Brain microvascular endothelial cell (primary cell): Measurements from ENCODE around the gene PRPF40B.

Experiments used
- DNase-seq: peaks from one replicate; pipeline ENCODE4 v3.0.0-alpha.2; 2020
- H3K27ac ChIP-seq: fragments of 250-450 bp; sonication (Bioruptor Pico); 2 replicates; pipeline ENCODE4 v1.5.1; 2020; ENCODE audit warnings: mild to moderate bottlenecking, moderate library complexity
- H3K27me3 ChIP-seq: fragments of 250-450 bp; sonication (Bioruptor Pico); replicated peaks from 2 replicates; pipeline ENCODE4 v1.5.1; 2020; ENCODE audit warnings: mild to moderate bottlenecking
- H3K36me3 ChIP-seq: fragments of 250-450 bp; sonication (Bioruptor Pico); replicated peaks from 2 replicates; pipeline ENCODE4 v1.5.1; 2020; ENCODE audit warnings: mild to moderate bottlenecking
- H3K4me3 ChIP-seq: 2 replicates; pipeline ENCODE4 v1.5.1; 2011; ENCODE audit warnings: low read depth, mild to moderate bottlenecking, control low read depth, low read length, moderate library complexity
- CTCF ChIP-seq: IDR thresholded peaks from 2 replicates; pipeline ENCODE4 v1.5.1; 2011; ENCODE audit warnings: low read depth, mild to moderate bottlenecking, moderate library complexity, low read length, control low read depth, inconsistent platforms; ENCODE audit errors: missing control alignments
- in situ Hi-C: cut with HindIII; loops from 2 replicates; pipeline ENCODE4 v1.10.0; 2017; ENCODE audit warnings: low sequenced_read_pairs, low pct_ligation_motif_present

PRPF40B gene

GRCh38 chr12:49648712-49649003 is 25.3 kb downstream of the PRPF40B start:
- no peak for TF ChIP-seq CTCF
- H3K36me3 ChIP-seq = peaks cover 89% of the 10 kb centered on the region
- H3K4me3 ChIP-seq = no peak overlapping the region
- in situ Hi-C loops = no loop called here
- H3K27me3 ChIP-seq = no peaks in the 10 kb centered on the region
- DNase-seq = no peak
- H3K27ac ChIP-seq = no peak overlapping the region

- in situ Hi-C loops = no loop called here
- peaks cover 89% of the 10 kb centered on the region for H3K36me3 ChIP-seq
- no peak for DNase-seq
Observed at GRCh38 chr12:49649445-49649844, 26.1 kb downstream of the PRPF40B start.

GRCh38 chr12:49649892-49650291 is 26.5 kb downstream of the PRPF40B start:
- Histone ChIP-seq H3K27ac (no peak overlapping the region), H3K36me3 (peaks cover 91% of the 10 kb centered on the region), H3K4me3 (no peak overlapping the region), H3K27me3 (no peaks in the 10 kb centered on the region)
- TF ChIP-seq CTCF = no peak
- DNase-seq = no peak
- in situ Hi-C loops = no loop called here

More at GRCh38 chr12:49649445-49649844, 26.1 kb downstream of the PRPF40B start:
- no peak for TF ChIP-seq CTCF
- Histone ChIP-seq H3K27me3 (no peaks in the 10 kb centered on the region), H3K4me3 (no peak overlapping the region), H3K27ac (no peak overlapping the region)

- no peak overlapping the region for H3K27ac ChIP-seq
- peaks cover 84% of the 10 kb centered on the region for H3K36me3 ChIP-seq
- H3K4me3 ChIP-seq = no peak overlapping the region
- no peaks in the 10 kb centered on the region for H3K27me3 ChIP-seq
- in situ Hi-C loops = no loop called here
- no peak for DNase-seq
- no peak for TF ChIP-seq CTCF
Observed at GRCh38 chr12:49651855-49652254, 28.5 kb downstream of the PRPF40B start.

GRCh38 chr12:49652921-49653520 is 29.7 kb downstream of the PRPF40B start:
- H3K36me3 ChIP-seq = peaks cover 89% of the 10 kb centered on the region
- no peak for TF ChIP-seq CTCF
- H3K4me3 ChIP-seq = no peak overlapping the region
- DNase-seq = no peak
- no peaks in the 10 kb centered on the region for H3K27me3 ChIP-seq
- in situ Hi-C loops = no loop called here
- no peak overlapping the region for H3K27ac ChIP-seq

GRCh38 chr12:49654715-49655114 is 31.4 kb downstream of the PRPF40B start:
- in situ Hi-C loops = no loop called here

More at GRCh38 chr12:49654715-49655114, 31.4 kb downstream of the PRPF40B start:
- DNase-seq = no peak
- Histone ChIP-seq H3K27ac (no peak overlapping the region), H3K36me3 (peaks cover 88% of the 10 kb centered on the region), H3K4me3 (no peak overlapping the region), H3K27me3 (no peaks in the 10 kb centered on the region)
- no peak for TF ChIP-seq CTCF
